Panc1 (cell line): ENCODE measurements around the gene TNPO3.

Experiments
- CTCF ChIP-seq: fragments of 450-650 bp; IDR thresholded peaks from 2 replicates; pipeline ENCODE4 v1.5.1; 2017; ENCODE audit warnings: mild to moderate bottlenecking
- POLR2AphosphoS5 ChIP-seq: IDR thresholded peaks from 2 replicates; pipeline ENCODE4 v1.6.1; 2012; ENCODE audit warnings: mild to moderate bottlenecking, low read depth, low read length, moderate library complexity
- REST ChIP-seq, 2 experiments: IDR thresholded peaks; 2 replicates each; pipeline ENCODE4 v1.6.1; 2011 to 2012; ENCODE audit warnings: low read depth in 2 of 2, control low read depth in 1 of 2, low read length in 1 of 2, mild to moderate bottlenecking in 1 of 2, moderate library complexity in 1 of 2; ENCODE audit not compliant: insufficient read depth in 1 of 2
- SIN3A ChIP-seq: IDR thresholded peaks from 2 replicates; pipeline ENCODE4 v1.6.1; 2012; ENCODE audit warnings: low read depth, mild to moderate bottlenecking, low read length, moderate library complexity, borderline replicate concordance; ENCODE audit not compliant: insufficient read depth
- TCF7L2 ChIP-seq: IDR thresholded peaks from 2 replicates; pipeline ENCODE4 v1.6.1; 2011; ENCODE audit warnings: mild to moderate bottlenecking, low read depth, low read length, inconsistent platforms

GRCh38 chr7:128959296-128959695, 95.6 kb downstream of the TNPO3 start:
- TF ChIP-seq REST (IDR thresholded peaks at IDR 0.05; ENCODE audit: insufficient read depth in 1 of 2, low read depth in 2 of 2, low read length in 1 of 2) = no peak
- no peak for TF ChIP-seq CTCF
- TF ChIP-seq SIN3A = no peak
- no peak for TF ChIP-seq POLR2AphosphoS5
- TF ChIP-seq TCF7L2 = no peak
